NCI-H146 treated with DMSO at 0.1 percent for 48 hours (cell line): ENCODE data around the gene FAM50B.

Experiments used
- DNase-seq: peaks from one replicate; lab custom pipeline; 2025; ENCODE audit not compliant: unreplicated experiment; lab: John Stamatoyannopoulos, UW

The FAM50B gene

GRCh38 chr6:3871515-3871914 is 22.3 kb downstream of the FAM50B start:
- DNase-seq: no peak

GRCh38 chr6:3871939-3872338 is 22.8 kb downstream of the FAM50B start:
- DNase-seq: no peak

- no peak for DNase-seq
These were observed 23.2 kb downstream of the FAM50B start for GRCh38 chr6:3872370-3872854.

GRCh38 chr6:3873051-3873450 is 23.9 kb downstream of the FAM50B start:
- no peak for DNase-seq

- DNase-seq: no peak
These were observed 24.9 kb downstream of the FAM50B start for GRCh38 chr6:3874069-3874468.

- DNase-seq: no peak
These were observed 26.3 kb downstream of the FAM50B start for GRCh38 chr6:3875486-3875885.

- DNase-seq: no peak
These were observed 26.9 kb downstream of the FAM50B start for GRCh38 chr6:3876101-3876500.

GRCh38 chr6:3876866-3877265 is 27.7 kb downstream of the FAM50B start:
- no peak for DNase-seq

- DNase-seq: no peak
These were observed 29.0 kb downstream of the FAM50B start for GRCh38 chr6:3878048-3878666.

GRCh38 chr6:3879194-3879952 is 30.2 kb downstream of the FAM50B start:
- DNase-seq: no peak

GRCh38 chr6:3881711-3882421 is 32.7 kb downstream of the FAM50B start:
- DNase-seq: no peak

- no peak for DNase-seq
These were observed 33.3 kb downstream of the FAM50B start for GRCh38 chr6:3882431-3882830.

- DNase-seq: no peak
These were observed 33.7 kb downstream of the FAM50B start for GRCh38 chr6:3882866-3883265.

- peak; percentile 4 for DNase-seq
These were observed 35.0 kb downstream of the FAM50B start for GRCh38 chr6:3884007-3884745.

GRCh38 chr6:3885262-3886036 is 36.3 kb downstream of the FAM50B start:
- no peak for DNase-seq

- no peak for DNase-seq
These were observed 38.1 kb downstream of the FAM50B start for GRCh38 chr6:3887150-3887700.

GRCh38 chr6:3888153-3888957 is 39.2 kb downstream of the FAM50B start:
- DNase-seq: no peak

GRCh38 chr6:3890047-3890446 is 40.9 kb downstream of the FAM50B start:
- DNase-seq: no peak

GRCh38 chr6:3891883-3892282 is 42.7 kb downstream of the FAM50B start:
- no peak for DNase-seq
